ENCODE data around the gene CPXCR1.
"Not testable (repeated sequence)": the region's sequence is repeated elsewhere in the genome, so short reads cannot be mapped to it uniquely, and the experiment has no call there.

Gene CPXCR1

GRCh38 chrX:88746925-88747324 lies at the start of gene CPXCR1:
TSS of gene CPXCR1 (plus strand) at chrX:88747225. CDS start at chrX:88753415, 6,190 bp downstream.
- TF ChIP-seq CTCF (conservative IDR thresholded peaks at IDR 0.05; ENCODE audit: low read length), result no peak
- DNase-seq (ENCODE audit: low read depth), result no peak
- no peak within 1 kb of the TSS for H3K4me3 ChIP-seq (ENCODE audit: low read length)

- DNase-seq (ENCODE audit: low read depth), result no peak
- no peak overlapping the region for H3K4me3 ChIP-seq (ENCODE audit: low read length)
- TF ChIP-seq CTCF (conservative IDR thresholded peaks at IDR 0.05; ENCODE audit: low read length), result no peak
Measured at GRCh38 chrX:88735835-88736234, 11.2 kb upstream of the CPXCR1 start.

- not testable (repeated sequence) for H3K4me3 ChIP-seq (ENCODE audit: low read length); DNase-seq (ENCODE audit: low read depth)
Measured at GRCh38 chrX:88746215-88746614, 810 bp upstream of the CPXCR1 start.

GRCh38 chrX:88752339-88752738 lies 5.3 kb downstream of the CPXCR1 start:
- H3K4me3 ChIP-seq (ENCODE audit: low read length); DNase-seq (ENCODE audit: low read depth): not testable (repeated sequence)

GRCh38 chrX:88789825-88790224 lies 42.8 kb downstream of the CPXCR1 start:
- H3K4me3 ChIP-seq (ENCODE audit: low read length), result no peak overlapping the region
- DNase-seq (ENCODE audit: low read depth), result no peak
- no peak for TF ChIP-seq CTCF (conservative IDR thresholded peaks at IDR 0.05; ENCODE audit: low read length)

All from AG10803 (cell line).